ENCODE data around the gene SUSD6. TPM values are rescaled to one million over a fixed set of nuclear protein-coding genes. Genes with fewer than 3 reads are reported as not detected.

Gene SUSD6
- total RNA-seq, 1 experiment from 2014 or later, result 3.7 TPM

GRCh38 chr14:69663300-69663643 is 51.9 kb downstream of the SUSD6 start:
- no peaks in the 10 kb centered on the region for H3K79me2 ChIP-seq (ENCODE audit: insufficient read depth, low read length)
- WGBS (ENCODE audit: extremely low coverage, insufficient read length, low lambda C conversion rate), result no CpG with 5 or more reads among the region's 3 CpGs

More at GRCh38 chr14:69663300-69663643, 51.9 kb downstream of the SUSD6 start:
- Histone ChIP-seq H4K8ac (replicated peaks; ENCODE audit: insufficient read length, low read depth, low read length) (no peak overlapping the region), H4K91ac (ENCODE audit: insufficient read length, low read depth, low read length) (no peak overlapping the region), H3K23me2 (ENCODE audit: insufficient read length, low read depth, low read length, poor library complexity, severe bottlenecking) (no peaks in the 10 kb centered on the region), H3K14ac (ENCODE audit: insufficient read depth, low read length) (no peak overlapping the region), H3K23ac (ENCODE audit: insufficient read length, low read depth, low read length) (no peak overlapping the region), H3T11ph (ENCODE audit: low read length) (no peak overlapping the region), H3K27ac (ENCODE audit: insufficient read length, low read depth, low read length) (no peak overlapping the region), H3K9ac (ENCODE audit: extremely low read depth, insufficient read length, low read length) (no peak overlapping the region), H2BK5ac (ENCODE audit: insufficient read length, low read length) (no peak overlapping the region), H3K4me2 (ENCODE audit: insufficient read depth, insufficient read length, low read length) (no peak overlapping the region), H3K4me1 (ENCODE audit: insufficient read depth, low read length) (peaks cover 6% of the 10 kb centered on the region), H2AFZ (ENCODE audit: low read length) (no peak overlapping the region), H2BK15ac (ENCODE audit: low read depth, low read length) (no peak overlapping the region), H4K5ac (ENCODE audit: insufficient read length, low read depth, low read length) (no peak overlapping the region), H4K20me1 (ENCODE audit: control insufficient read depth, insufficient read depth, insufficient read length) (no peaks in the 10 kb centered on the region), H3K4ac (ENCODE audit: low read depth, low read length) (no peak overlapping the region), H2BK12ac (ENCODE audit: insufficient read length, low read depth, low read length) (no peak overlapping the region), H3K27me3 (ENCODE audit: insufficient read depth, low read length) (no peaks in the 10 kb centered on the region), H3K18ac (ENCODE audit: insufficient read length, low read depth, low read length) (no peak overlapping the region), H2AK5ac (ENCODE audit: insufficient read length, low read length) (no peak overlapping the region), H3K56ac (ENCODE audit: insufficient read length, low read depth, low read length) (no peak overlapping the region), H2BK120ac (ENCODE audit: low read depth, low read length, poor library complexity, severe bottlenecking) (no peak overlapping the region), H3K79me1 (ENCODE audit: insufficient read depth, low read depth, low read length, poor library complexity, severe bottlenecking) (no peaks in the 10 kb centered on the region), H3K9me3 (ENCODE audit: control insufficient read depth, low read depth, low read length) (no peaks in the 10 kb centered on the region), H2BK20ac (ENCODE audit: low read depth, low read length, poor library complexity, severe bottlenecking) (no peak overlapping the region)
- TF ChIP-seq CTCF (conservative IDR thresholded peaks at IDR 0.05), result no peak
- H3K4me3 Mint-ChIP-seq, result no peak overlapping the region
- no peaks in the 10 kb centered on the region for H3K9me3 Mint-ChIP-seq
- peak overlapping the region in 1 of 3 experiments; percentile 8; a peak in 1 of 7 replicates for H3K27ac Mint-ChIP-seq
- H3K36me3 Mint-ChIP-seq (ENCODE audit: insufficient read depth in 1 of 3, low read depth in 3 of 3), result no peaks in the 10 kb centered on the region; a peak in 2 of 7 replicates
- no peak for DNase-seq
- H3K4me1 Mint-ChIP-seq, result peaks cover 37 to 43% of the 10 kb centered on the region in 2 experiments
- H3K27me3 Mint-ChIP-seq (ENCODE audit: low read depth), result no peaks in the 10 kb centered on the region
